Stomach (tissue), 9 donors: ENCODE results near the gene PRR20E. TPM values are rescaled to one million over a fixed set of nuclear protein-coding genes. Genes with fewer than 3 reads are reported as not detected.
A peak's percentile ranks its signal among the peaks of the same experiment; 100 is the strongest.
"Not testable (repeated sequence)": the region's sequence is repeated elsewhere in the genome, so short reads cannot be mapped to it uniquely, and the experiment has no call there.

Experiments used
- DNase-seq, 2 donors: peaks; one replicate each; pipeline versions ENCODE4 v3.0.0 to v3.0.0-alpha.2; 2013 to 2019
- H3K27ac ChIP-seq, 5 donors: fragments of 200-600 bp in 4 of 5; sonication (generic) in 4 of 5; one replicate each; pipeline ENCODE4 v1.5.1; 2013 to 2019; ENCODE audit warnings: mild to moderate bottlenecking in 1 of 5, moderate library complexity in 1 of 5
- H3K27me3 ChIP-seq, 3 donors: fragments of 200-600 bp; sonication (generic); one replicate each; pipeline ENCODE4 v1.5.1; 2017 to 2019; ENCODE audit warnings: mixed run types in 1 of 3
- H3K36me3 ChIP-seq, 4 donors: fragments of 200-600 bp; sonication (generic); 1 replicate in 3 of 4; 2 replicates in 1 of 4; pipeline ENCODE4 v1.5.1; 2016 to 2019
- H3K4me1 ChIP-seq, 4 donors: fragments of 200-600 bp; sonication (generic); one replicate each; pipeline ENCODE4 v1.5.1; 2016 to 2019
- H3K4me3 ChIP-seq, 4 donors: fragments of 200-600 bp; sonication (generic) in 3 of 4; one replicate each; pipeline ENCODE4 v1.5.1; 2016 to 2019; ENCODE audit warnings: mild to moderate bottlenecking in 1 of 4
- H3K9me3 ChIP-seq, 4 donors: fragments of 200-600 bp; sonication (generic); one replicate each; pipeline ENCODE4 v1.5.1; 2016 to 2019
- EP300 ChIP-seq: sonication (generic); formaldehyde crosslinking; IDR thresholded peaks from one replicate; pipeline ENCODE4 v1.6.1; 2017; ENCODE audit warnings: antibody characterized with exemption
- POLR2A ChIP-seq, 4 donors: fragments of 450-650 bp; IDR thresholded peaks; one replicate each; pipeline ENCODE4 v1.6.1; 2016; ENCODE audit warnings: antibody characterized with exemption in 4 of 4, control low read depth in 2 of 4, mild to moderate bottlenecking in 1 of 4, moderate library complexity in 1 of 4
- POLR2AphosphoS5 ChIP-seq, 3 donors: sonication (generic); formaldehyde crosslinking; IDR thresholded peaks; one replicate each; pipeline ENCODE4 v1.6.1; 2016; ENCODE audit warnings: antibody characterized with exemption in 3 of 3
- WGBS, 5 donors: extraction: QIAGEN DNeasy Blood & Tissue Kit in 3 of 5; methylation state at CpG; one replicate each; pipeline versions ENCODE4 v1.1.5 to v1.1.7; 2013 to 2018; 5-methylcytosine and 5-hydroxymethylcytosine counted together
- intact Hi-C: fragments of 100-400 bp; cut with DNase I; formaldehyde crosslinking; loops from one replicate; pipeline ENCODE4 v1.15.1; 2023; ENCODE audit warnings: low total_unique reads
- polyA plus RNA-seq, 3 donors: library from polyadenylated mRNA; stranded (reverse); fragments of 200-250 nt; gene quantifications; one replicate each; pipeline ENCODE4 v1.2.3, GENCODE V29; 2013
- total RNA-seq, 5 donors: library from RNA; depleted of rRNA; stranded (reverse); fragments of >200 nt; gene quantifications; one replicate each; pipeline versions ENCODE4 v1.1.0 to v1.2.3, GENCODE V29; 2014 to 2016
- TF ChIP-seq, protein P1 (sequence below), 7 experiments: fragments of 450-650 bp in 4 of 7; fragments of 200-600 bp in 3 of 7; sonication (generic) in 3 of 7; IDR thresholded peaks; one replicate each; pipeline ENCODE4 v1.5.1; 2016 to 2019; ENCODE audit warnings: antibody characterized with exemption in 7 of 7, control low read depth in 2 of 7, mild to moderate bottlenecking in 1 of 7
- donor health status: healthy with polysubstance abuse.
- donor health status: Bipolar disorder and iron deficiency.
- donor health status: healthy.

The PRR20E gene
- total and polyA plus RNA-seq, 8 donors: not detected

DNA sequence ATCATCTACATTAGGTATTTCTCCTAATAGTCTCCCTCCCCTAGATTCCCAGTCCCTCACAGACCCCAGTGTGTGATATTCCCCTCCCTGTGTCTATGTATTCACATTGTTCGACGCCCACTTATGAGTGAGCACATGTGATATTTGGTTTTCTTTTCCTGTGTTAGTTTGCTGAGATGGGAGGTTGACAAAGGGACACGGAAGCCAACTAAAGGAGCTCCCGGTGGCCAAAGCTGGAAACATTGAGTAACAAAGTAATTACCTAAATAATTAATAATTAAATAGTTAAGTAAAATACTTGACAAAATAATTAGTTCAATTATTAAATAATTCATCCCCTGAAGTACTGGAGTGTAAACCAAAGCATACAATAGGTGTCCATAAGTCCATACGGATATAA lies 28.0 kb upstream of the PRR20E start:
- Histone ChIP-seq H3K4me1 (no peaks in the 10 kb centered on the region), H3K27ac (no peak overlapping the region), H3K27me3 (no peaks in the 10 kb centered on the region), H3K9me3 (peaks cover 0 to 6% (median 0%) of the 10 kb centered on the region in 4 donors), H3K4me3 (no peak overlapping the region), H3K36me3 (no peaks in the 10 kb centered on the region)
- intact Hi-C loops: no loop called here
- no peak for DNase-seq
- WGBS, 5 donors: 86 to 91% (median 90%) methylated on average over 5 of the region's 5 CpGs
- TF ChIP-seq EP300 (no peak), POLR2AphosphoS5 (IDR thresholded peaks at IDR 0.05) (no peak), POLR2A (IDR thresholded peaks at IDR 0.05) (no peak)
- TF ChIP-seq, protein P1, sequence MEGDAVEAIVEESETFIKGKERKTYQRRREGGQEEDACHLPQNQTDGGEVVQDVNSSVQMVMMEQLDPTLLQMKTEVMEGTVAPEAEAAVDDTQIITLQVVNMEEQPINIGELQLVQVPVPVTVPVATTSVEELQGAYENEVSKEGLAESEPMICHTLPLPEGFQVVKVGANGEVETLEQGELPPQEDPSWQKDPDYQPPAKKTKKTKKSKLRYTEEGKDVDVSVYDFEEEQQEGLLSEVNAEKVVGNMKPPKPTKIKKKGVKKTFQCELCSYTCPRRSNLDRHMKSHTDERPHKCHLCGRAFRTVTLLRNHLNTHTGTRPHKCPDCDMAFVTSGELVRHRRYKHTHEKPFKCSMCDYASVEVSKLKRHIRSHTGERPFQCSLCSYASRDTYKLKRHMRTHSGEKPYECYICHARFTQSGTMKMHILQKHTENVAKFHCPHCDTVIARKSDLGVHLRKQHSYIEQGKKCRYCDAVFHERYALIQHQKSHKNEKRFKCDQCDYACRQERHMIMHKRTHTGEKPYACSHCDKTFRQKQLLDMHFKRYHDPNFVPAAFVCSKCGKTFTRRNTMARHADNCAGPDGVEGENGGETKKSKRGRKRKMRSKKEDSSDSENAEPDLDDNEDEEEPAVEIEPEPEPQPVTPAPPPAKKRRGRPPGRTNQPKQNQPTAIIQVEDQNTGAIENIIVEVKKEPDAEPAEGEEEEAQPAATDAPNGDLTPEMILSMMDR (IDR thresholded peaks at IDR 0.05): no peak

DNA sequence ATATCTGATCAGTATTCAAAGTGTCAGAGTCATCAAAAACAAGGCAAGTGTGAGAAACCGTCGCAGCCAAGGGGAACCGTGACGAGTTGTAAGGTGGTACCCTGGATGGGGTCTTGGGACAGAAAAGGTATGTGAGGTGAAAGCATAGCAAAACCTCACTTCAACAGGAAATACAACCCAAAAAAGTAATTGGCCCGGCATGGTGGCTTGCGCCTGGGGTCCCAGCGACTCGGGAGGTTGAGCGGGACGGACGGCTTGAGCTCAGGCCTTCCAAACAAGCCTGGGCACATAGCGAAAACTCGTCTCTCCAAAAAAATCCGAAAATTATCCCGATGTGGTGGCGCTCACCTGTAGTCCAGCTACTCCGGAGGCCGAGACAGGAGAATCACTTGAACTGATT lies 27.2 kb upstream of the PRR20E start:
- H3K27ac ChIP-seq, H3K4me3 ChIP-seq, H3K9me3 ChIP-seq, DNase-seq, intact Hi-C loops, H3K4me1 ChIP-seq, H3K27me3 ChIP-seq, H3K36me3 ChIP-seq: not testable (repeated sequence)
- 75 to 96% (median 95%) methylated on average over 2 to 13 of the region's 18 CpGs; no CpG with 5 or more reads in 1 of the 5 donors for WGBS, 5 donors

DNA sequence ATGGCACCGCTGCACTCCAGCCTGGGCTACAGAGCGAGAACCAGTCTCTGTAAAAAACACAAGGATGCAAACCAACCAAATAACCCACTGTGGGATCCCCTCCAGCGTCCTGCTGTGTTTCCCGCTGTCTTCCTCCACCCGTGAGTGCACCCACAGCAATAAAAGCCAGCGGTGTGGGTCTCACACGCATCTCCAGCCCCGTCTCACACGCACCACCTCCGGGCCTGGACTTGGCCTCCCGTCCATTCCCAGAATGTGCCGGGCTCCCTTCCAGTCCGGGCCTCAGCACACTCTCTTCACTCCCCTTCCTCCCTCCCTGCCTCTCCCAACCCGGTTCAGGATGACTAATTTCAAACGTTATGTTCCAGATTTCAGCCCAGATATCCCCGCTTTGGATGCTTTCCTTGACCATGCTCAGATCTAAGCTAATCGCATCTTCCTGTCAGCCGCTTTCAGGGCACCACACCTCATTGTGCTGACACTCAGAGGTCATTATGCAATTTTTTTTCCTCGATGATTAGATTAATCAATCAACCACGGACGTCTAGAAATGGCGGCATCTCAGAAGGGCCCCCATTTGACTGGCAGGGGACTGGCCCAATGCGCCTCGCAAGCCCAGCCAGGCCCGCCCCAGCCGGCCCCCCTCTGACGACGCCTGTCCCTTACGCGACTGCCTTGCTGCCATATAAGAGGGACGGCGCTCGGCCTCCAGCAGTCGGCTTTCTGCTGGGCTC lies 26.6 kb upstream of the PRR20E start, which contains the start of gene PRR20A:
Gene PRR20A (plus strand): TSS at position 684 of the 734 bp plus-strand sequence. CDS start 387 bp downstream, outside the sequence.
- intact Hi-C loops, H3K9me3 ChIP-seq, H3K27ac ChIP-seq, H3K4me1 ChIP-seq, DNase-seq, H3K4me3 ChIP-seq, H3K27me3 ChIP-seq, H3K36me3 ChIP-seq: not testable (repeated sequence)
- WGBS, 5 donors: 89 to 98% (median 96%) methylated on average over 8 to 14 of the region's 34 CpGs

DNA sequence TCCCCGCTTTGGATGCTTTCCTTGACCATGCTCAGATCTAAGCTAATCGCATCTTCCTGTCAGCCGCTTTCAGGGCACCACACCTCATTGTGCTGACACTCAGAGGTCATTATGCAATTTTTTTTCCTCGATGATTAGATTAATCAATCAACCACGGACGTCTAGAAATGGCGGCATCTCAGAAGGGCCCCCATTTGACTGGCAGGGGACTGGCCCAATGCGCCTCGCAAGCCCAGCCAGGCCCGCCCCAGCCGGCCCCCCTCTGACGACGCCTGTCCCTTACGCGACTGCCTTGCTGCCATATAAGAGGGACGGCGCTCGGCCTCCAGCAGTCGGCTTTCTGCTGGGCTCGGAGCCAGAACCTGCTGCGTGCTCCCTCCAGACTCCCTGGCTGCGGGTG lies 19.8 kb upstream of the PRR20E start, which contains the start of gene PRR20B:
Gene PRR20B (plus strand): TSS at position 301 of the 400 bp plus-strand sequence. CDS start 387 bp downstream, outside the sequence.
- H3K4me1 ChIP-seq, H3K27ac ChIP-seq, H3K9me3 ChIP-seq, H3K36me3 ChIP-seq, H3K4me3 ChIP-seq, intact Hi-C loops, H3K27me3 ChIP-seq, DNase-seq: not testable (repeated sequence)
- WGBS, 5 donors: no CpG with 5 or more reads among the region's 22 CpGs

DNA sequence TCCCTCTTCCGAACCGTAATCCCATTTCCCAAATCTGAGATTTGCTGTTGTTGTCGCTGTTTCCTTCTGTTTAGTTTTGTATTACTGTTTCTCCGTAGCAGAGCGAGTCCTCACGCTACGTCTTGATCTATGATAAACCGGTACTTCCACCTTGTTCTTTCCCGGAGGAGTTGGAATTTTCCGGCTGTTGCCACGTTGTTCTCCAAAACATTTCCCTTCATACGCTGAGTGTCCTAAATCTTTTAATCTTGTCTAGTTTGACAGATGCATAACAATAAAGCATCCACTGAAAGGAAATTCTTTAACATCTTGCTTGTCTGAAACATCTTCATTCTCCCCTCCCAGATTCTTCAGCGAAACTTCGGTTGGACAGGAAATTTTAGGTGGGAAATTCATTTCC lies 18.9 kb upstream of the PRR20E start:
- DNase-seq: peak in 1 of 2 donors; percentile 11
- H3K27me3 ChIP-seq, H3K4me1 ChIP-seq, H3K4me3 ChIP-seq, H3K36me3 ChIP-seq, H3K27ac ChIP-seq, intact Hi-C loops, H3K9me3 ChIP-seq: not testable (repeated sequence)
- 94 to 96% (median 95%) methylated on average over 5 to 10 of the region's 14 CpGs for WGBS, 5 donors

DNA sequence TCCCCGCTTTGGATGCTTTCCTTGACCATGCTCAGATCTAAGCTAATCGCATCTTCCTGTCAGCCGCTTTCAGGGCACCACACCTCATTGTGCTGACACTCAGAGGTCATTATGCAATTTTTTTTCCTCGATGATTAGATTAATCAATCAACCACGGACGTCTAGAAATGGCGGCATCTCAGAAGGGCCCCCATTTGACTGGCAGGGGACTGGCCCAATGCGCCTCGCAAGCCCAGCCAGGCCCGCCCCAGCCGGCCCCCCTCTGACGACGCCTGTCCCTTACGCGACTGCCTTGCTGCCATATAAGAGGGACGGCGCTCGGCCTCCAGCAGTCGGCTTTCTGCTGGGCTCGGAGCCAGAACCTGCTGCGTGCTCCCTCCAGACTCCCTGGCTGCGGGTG lies 13.2 kb upstream of the PRR20E start, which contains the start of gene PRR20C:
Gene PRR20C (plus strand): TSS at position 301 of the 400 bp plus-strand sequence. CDS start 387 bp downstream, outside the sequence.
- H3K27ac ChIP-seq, H3K4me1 ChIP-seq, H3K36me3 ChIP-seq, H3K27me3 ChIP-seq, DNase-seq, H3K4me3 ChIP-seq, H3K9me3 ChIP-seq, intact Hi-C loops: not testable (repeated sequence)
- no CpG with 5 or more reads among the region's 22 CpGs for WGBS, 5 donors

DNA sequence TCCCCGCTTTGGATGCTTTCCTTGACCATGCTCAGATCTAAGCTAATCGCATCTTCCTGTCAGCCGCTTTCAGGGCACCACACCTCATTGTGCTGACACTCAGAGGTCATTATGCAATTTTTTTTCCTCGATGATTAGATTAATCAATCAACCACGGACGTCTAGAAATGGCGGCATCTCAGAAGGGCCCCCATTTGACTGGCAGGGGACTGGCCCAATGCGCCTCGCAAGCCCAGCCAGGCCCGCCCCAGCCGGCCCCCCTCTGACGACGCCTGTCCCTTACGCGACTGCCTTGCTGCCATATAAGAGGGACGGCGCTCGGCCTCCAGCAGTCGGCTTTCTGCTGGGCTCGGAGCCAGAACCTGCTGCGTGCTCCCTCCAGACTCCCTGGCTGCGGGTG lies 6.7 kb upstream of the PRR20E start, which contains the start of gene PRR20D:
Gene PRR20D (plus strand): TSS at position 301 of the 400 bp plus-strand sequence. CDS start 387 bp downstream, outside the sequence.
- intact Hi-C loops, H3K4me3 ChIP-seq, H3K27ac ChIP-seq, H3K36me3 ChIP-seq, DNase-seq, H3K9me3 ChIP-seq, H3K27me3 ChIP-seq, H3K4me1 ChIP-seq: not testable (repeated sequence)
- no CpG with 5 or more reads among the region's 22 CpGs for WGBS, 5 donors
